Cardiac septum (tissue), 1 donor: ENCODE data around the gene GPR137. TPM values are rescaled to one million over a fixed set of nuclear protein-coding genes. Genes with fewer than 3 reads are reported as not detected.
"Not testable (repeated sequence)": the region's sequence is repeated elsewhere in the genome, so short reads cannot be mapped to it uniquely, and the experiment has no call there.

Experiments
- DNase-seq: peaks from one replicate; pipeline ENCODE4 v3.0.0-alpha.2; 2020; ENCODE audit warnings: low spot score
- intact Hi-C: fragments of 100-400 bp; cut with DNase I; formaldehyde crosslinking; loops from one replicate; pipeline ENCODE4 v1.14.0; 2022
- total RNA-seq: library from RNA; stranded (reverse); fragmentation: NEBNext Ultra II Directional; extraction: Animal tissue kit (Norgen Biotek cat#: 25700); gene quantifications from one replicate; pipeline ENCODE4 v1.2.1, GENCODE V29; 2021
- donor health status: DM: no; HTN: no; CAD: no.

Gene GPR137
- total RNA-seq, 1 donor from 2014 or later = 37.7 TPM

DNA sequence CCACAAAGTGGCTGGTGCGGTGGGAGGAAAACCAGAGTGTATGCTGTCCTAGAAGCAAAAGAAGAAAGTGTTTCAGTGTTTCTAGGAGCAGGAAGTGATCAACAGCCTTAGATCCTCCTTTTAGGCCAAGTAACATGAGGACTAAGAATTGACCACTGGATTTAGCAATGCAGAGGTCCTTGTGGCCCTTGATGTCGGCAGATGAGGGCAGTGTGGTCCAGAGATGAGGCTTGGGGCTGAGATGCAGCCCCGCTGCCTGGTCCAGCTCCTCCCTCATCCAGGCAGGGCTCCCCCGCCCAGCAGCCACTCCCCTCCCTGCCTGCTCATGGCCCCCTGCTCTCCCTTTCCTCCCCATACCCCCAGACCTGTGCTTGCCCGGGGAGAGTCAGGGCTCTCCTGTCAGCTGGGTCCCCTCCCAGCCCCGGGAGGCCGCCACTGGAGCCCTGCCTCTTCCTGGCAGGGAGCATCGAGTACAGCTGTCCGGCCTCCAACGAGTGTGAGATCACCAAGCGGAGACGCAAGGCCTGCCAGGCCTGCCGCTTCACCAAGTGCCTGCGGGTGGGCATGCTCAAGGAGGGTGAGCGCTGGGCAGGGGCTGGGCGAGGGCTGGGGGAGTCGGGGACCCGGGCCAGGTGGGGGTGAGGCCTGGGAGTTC lies 28.0 kb downstream of the GPR137 start:
- DNase-seq = peak; percentile 81
- intact Hi-C loops = no loop called here

GRCh38 chr11:64314146-64314804 lies 28.6 kb downstream of the GPR137 start:
- DNase-seq = no peak
- intact Hi-C loops = no loop called here

DNA sequence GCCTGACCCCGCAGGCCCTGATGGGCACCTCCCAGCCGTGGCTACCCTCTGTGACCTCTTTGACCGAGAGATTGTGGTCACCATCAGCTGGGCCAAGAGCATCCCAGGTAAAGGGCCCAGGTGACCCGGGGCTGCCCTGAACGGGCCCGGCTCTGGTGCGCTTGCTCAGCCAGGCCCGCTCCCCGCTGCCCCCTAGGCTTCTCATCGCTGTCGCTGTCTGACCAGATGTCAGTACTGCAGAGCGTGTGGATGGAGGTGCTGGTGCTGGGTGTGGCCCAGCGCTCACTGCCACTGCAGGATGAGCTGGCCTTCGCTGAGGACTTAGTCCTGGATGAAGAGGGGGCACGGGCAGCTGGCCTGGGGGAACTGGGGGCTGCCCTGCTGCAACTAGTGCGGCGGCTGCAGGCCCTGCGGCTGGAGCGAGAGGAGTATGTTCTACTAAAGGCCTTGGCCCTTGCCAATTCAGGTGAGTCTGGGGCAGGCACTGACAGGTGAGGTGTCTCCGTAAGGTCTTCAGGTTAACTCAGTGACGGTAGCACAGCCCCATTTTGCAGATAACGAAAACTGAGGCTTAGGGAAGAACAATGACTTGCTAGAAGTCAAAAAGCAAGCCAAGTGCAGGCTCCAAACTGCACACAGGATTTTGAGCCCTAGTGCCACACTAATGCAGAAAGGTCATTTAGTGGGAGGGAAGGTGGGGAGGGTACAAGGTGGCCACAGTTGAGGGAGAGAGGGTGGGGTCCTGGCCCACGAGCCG lies 29.3 kb downstream of the GPR137 start:
- no peak for DNase-seq
- intact Hi-C loops = no loop called here

- DNase-seq, intact Hi-C loops: not testable (repeated sequence)
These were observed 30.2 kb downstream of the GPR137 start for GRCh38 chr11:64315667-64316526.

DNA sequence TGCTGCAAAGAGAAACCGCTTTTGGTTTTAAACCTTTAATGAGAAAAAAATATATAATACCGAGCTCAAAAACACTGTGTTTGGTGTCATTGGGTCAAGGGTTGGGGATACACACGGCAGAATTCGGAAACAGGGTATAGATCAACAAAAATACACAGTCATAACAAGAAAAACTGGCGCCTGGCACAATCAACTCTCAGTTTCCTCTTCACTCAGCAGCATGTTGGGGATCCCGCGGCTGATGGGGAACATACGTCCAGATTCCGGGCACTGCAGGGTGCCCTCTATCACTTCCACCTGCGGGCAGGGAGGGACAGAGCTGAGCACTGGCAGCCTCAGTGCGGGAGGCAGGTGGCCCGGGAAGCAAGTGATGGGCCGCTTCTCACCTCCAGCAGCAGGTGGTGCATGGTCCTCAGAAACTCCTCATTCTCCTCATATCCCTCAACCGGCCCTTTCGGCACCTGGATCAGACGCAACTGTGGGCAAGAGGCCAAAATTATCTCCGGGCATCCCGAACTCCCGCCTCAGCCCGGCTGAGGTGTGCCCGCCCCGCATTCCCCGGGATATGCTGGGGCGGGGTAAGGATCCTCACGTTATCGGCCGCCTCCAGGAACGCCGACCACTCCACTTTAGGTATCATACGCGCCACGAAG lies 31.1 kb downstream of the GPR137 start:
- no peak for DNase-seq
- intact Hi-C loops = no loop called here

DNA sequence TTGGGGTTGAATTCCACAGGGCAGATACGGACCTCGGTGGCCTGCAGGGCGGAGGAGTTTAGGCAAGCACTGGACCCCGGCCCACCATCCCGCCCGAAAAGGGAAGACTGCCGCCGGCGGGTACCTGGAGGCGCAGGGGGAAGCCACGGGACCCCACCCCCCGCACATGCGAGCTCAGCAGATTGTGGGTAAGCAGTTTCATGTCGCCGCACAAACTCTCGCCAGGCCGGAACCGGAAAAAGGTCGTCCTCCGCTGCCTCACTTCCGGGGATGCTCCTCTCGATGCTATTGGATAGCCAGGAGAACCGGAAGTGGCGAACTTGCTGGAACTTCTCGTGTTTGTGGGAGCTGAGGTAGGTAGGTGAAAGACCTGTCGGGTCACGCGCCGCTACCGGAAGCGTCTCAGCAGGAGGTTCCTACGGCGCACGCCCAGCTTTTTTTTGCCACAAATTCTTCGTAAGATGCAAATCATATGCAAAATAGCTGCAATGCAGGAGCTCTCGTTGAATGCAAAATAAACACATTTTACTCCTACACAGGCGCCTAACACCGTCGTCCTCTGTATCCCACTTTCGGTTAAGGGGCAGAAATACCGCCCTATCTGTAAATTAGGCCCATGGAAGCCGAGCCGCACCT lies 31.8 kb downstream of the GPR137 start, which contains the start of gene TRMT112:
Gene TRMT112, minus strand, starts transcription at position 235 of the 636 bp plus-strand sequence. Its CDS starts 33 bp downstream, at position 202.
- intact Hi-C loops = no loop called here
- DNase-seq = peak; percentile 97

DNA sequence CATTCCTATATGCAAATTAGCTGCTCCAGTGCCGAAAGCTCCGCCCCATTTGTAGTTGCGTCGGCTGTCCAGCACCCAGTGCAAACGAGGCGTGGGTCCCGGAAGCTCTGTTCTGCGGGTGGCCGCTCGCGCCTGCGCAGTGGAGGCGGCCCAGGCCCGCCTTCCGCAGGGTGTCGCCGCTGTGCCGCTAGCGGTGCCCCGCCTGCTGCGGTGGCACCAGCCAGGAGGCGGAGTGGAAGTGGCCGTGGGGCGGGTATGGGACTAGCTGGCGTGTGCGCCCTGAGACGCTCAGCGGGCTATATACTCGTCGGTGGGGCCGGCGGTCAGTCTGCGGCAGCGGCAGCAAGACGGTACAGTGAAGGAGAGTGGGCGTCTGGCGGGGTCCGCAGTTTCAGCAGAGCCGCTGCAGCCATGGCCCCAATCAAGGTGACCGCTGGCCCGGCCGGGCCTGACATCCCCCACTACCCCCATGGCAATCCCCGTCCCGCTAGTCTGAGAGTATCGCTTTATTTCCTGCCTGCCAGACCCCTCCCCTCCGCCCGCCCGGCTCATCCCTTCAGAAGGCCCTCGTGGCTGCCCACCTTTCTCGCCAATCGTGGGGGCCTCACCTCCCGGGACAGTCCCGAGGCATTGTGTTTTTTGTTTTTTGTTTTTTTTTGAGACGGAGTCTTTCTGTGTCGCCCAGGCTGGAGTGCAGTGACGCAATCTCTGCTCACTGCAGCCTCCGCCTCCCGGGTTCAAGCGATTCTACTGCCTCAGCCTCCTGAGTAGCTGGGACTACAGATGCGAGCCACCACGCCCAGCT lies 32.5 kb downstream of the GPR137 start, which contains the start of gene PRDX5:
Gene PRDX5, plus strand, starts transcription at position 161 of the 805 bp plus-strand sequence. Its CDS starts 95 bp downstream, at position 256.
- intact Hi-C loops = loop anchor here (2.0 kb wide), 2 partner anchors 25 to 41 kb away; partner anchors contain the start of gene RPS6KA4
- DNase-seq = peak; percentile 99

- intact Hi-C loops = loop anchor here (2.0 kb wide), 2 partner anchors 24 to 40 kb away; partner anchors contain the start of gene RPS6KA4
- DNase-seq = no peak
These were observed 33.4 kb downstream of the GPR137 start for GRCh38 chr11:64318766-64319761.

DNA sequence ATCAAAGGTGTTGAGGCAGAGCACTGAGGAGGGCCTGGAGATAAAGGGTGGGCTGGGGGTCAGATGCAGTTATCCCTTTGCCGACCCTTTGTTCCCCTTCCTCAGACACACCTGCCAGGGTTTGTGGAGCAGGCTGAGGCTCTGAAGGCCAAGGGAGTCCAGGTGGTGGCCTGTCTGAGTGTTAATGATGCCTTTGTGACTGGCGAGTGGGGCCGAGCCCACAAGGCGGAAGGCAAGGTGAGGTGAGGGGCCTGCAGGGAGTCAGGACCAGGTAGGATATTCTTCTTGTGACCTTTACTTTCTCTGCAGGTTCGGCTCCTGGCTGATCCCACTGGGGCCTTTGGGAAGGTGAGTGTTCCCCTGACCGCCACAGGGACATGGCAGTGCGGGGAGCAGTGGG lies 34.9 kb downstream of the GPR137 start:
- intact Hi-C loops = no loop called here
- no peak for DNase-seq

GRCh38 chr11:64321026-64321425 lies 35.4 kb downstream of the GPR137 start:
- intact Hi-C loops = no loop called here
- no peak for DNase-seq

DNA sequence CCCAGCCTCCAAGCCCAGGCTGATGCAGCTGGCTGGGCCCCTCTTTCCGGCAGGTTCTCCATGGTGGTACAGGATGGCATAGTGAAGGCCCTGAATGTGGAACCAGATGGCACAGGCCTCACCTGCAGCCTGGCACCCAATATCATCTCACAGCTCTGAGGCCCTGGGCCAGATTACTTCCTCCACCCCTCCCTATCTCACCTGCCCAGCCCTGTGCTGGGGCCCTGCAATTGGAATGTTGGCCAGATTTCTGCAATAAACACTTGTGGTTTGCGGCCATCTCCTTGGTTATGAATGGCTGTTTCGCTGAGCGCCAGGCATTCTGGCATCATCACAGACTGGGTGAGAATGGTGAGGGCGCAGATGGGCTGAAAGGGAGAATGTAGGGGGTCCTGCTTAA lies 35.9 kb downstream of the GPR137 start:
- intact Hi-C loops = no loop called here
- no peak for DNase-seq

DNA sequence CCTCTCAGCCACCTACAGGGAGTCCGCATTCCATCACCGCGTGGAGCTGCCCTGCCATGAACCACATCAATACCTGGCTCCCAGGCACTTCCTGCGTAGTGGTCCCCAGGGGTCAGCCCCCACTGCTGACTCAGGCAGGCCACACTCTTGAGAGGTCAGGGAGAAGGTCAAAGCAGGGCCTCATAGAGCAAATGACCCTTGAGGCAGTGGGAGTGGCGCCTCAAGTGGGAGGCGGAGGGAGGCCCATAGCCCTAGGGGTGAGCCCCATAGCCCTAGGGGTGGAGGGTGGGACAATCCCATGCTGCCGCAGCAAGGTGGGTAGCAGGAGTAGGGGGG lies 37.2 kb downstream of the GPR137 start:
- DNase-seq = no peak
- intact Hi-C loops = no loop called here

DNA sequence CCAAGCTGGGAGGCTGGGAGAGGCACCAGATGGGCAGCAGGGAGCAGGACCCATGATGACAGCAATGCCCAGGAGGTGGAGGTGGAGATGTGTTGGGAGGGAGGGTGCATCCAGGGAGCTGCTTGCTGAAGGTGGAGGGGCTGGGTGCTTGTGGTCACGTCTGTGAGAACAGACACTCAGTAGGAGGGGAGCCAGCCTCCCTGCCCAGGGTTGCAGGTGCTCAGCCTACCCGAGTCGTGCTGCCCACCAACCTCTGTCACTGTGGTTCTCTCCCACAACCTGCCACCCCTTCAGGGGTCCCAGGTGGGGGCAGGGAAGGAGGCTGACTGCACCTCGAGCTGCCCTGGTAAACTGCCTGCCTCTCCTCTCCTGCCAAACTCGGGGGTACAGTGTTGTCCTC lies 37.7 kb downstream of the GPR137 start:
- intact Hi-C loops = no loop called here
- DNase-seq = no peak

DNA sequence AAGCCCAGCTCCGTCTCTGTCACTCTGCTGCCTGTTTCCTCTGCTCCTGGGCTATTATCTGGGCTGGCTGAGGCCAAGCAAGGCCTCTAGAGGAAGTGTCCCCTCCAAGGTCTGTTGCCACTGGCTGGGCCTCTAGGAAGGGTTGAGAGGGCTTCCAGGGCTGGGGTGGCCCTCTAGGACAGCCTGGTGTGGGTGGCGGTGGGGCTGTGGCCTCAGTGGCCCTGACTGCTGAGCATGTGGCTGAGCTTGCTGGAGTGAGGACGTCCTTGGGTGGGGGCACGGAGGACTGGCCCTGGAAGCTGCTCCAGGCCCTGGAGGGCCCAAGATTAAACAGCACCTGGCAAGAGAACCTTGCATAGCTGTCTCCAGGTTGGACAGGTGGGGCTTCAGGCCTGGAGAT lies 38.3 kb downstream of the GPR137 start:
- intact Hi-C loops, DNase-seq: not testable (repeated sequence)

DNA sequence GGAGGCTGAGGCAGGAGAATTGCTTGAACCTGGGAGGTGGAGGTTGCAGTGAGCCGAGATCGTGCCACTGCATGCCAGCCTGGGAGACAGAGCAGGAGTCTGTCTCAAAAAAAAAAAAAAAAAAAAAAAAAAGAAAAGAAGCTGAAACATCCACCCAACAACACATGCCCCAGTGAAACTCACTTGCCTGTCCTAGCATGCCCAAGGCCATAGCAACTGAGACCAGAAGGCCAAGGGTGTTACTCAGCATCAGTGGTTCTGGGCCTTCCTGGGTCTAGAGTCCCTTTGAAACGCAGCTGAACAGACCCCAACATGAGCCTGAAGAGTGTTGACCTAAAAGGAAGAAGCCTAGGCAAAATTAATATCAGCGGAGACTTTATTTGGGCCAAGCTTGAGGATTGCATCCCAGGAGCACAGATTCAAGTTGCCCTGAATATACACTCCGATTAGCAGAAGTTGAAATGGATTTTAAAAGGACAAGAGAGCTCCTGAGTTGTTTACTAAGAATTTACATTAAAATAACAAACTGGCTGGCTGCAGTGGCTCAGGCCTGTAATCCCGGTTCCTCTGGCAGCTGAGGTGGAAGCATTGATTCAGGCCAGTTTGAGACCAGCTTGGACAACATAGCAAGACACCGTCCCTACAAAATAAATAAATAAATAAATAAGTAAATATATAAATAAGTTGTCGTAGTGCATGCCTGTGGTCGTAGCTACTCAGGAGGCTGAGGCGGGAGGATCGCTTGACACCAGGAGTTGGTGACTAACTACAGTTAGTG lies 39.2 kb downstream of the GPR137 start:
- no peak for DNase-seq
- intact Hi-C loops = no loop called here

DNA sequence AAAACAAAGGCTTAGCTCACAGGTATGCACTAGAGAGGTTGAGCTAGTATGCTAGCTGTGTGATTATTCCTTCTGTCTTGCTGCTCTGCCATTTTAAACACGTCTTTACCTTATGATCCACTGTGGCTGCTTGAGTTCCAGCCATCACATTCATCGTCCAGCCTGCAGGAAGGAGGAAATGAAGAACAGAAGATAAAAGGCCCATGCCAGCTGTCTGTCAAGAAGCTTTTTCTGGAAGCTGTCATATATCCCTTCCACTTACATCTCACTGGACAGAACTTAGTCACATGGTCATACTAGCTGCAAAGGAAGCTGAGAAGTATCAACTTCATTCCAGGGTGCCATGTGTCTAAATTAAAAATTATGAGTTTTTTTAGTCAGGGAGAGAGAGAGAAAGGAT lies 41.7 kb downstream of the GPR137 start:
- DNase-seq = no peak
- intact Hi-C loops = no loop called here
